IgD-negative memory B cell (primary cell): ENCODE measurements around the gene URAD. TPM values are rescaled to one million over a fixed set of nuclear protein-coding genes. Genes with fewer than 3 reads are reported as not detected.
A peak's percentile ranks its signal among the peaks of the same experiment; 100 is the strongest.

Experiments
- H3K27ac Mint-ChIP-seq, 3 donors: one replicate each; pipeline ENCODE4 v1.8.0; 2020 to 2022; ENCODE audit warnings: mild to moderate bottlenecking in 3 of 3, mixed read lengths in 3 of 3, moderate library complexity in 1 of 3
- H3K27me3 Mint-ChIP-seq: one replicate; pipeline ENCODE4 v1.8.0; 2021; ENCODE audit warnings: mixed read lengths
- H3K36me3 Mint-ChIP-seq: one replicate; pipeline ENCODE4 v1.8.0; 2020; ENCODE audit warnings: mild to moderate bottlenecking, mixed read lengths
- H3K4me1 Mint-ChIP-seq, 3 donors: one replicate each; pipeline ENCODE4 v1.8.0; 2020 to 2022; ENCODE audit warnings: mixed read lengths in 3 of 3, mild to moderate bottlenecking in 1 of 3
- H3K4me3 Mint-ChIP-seq, 4 donors: one replicate each; pipeline ENCODE4 v1.8.0; 2020 to 2022; ENCODE audit warnings: mild to moderate bottlenecking in 4 of 4, mixed read lengths in 4 of 4, moderate library complexity in 3 of 4
- H3K9me3 Mint-ChIP-seq, 3 donors: one replicate each; pipeline ENCODE4 v1.8.0; 2020 to 2021; ENCODE audit warnings: mixed read lengths in 3 of 3, mild to moderate bottlenecking in 1 of 3
- polyA plus RNA-seq: library from polyadenylated mRNA; unstranded; fragments of 300-500 nt; fragmentation: Illumina TruSeq; gene quantifications from one replicate; pipeline ENCODE4 v1.2.3, GENCODE V29; 2021

URAD gene
- polyA plus RNA-seq, 1 donor from 2014 or later, result not detected

GRCh38 chr13:27961227-27962085 lies 27.0 kb downstream of the URAD start:
- H3K9me3 Mint-ChIP-seq, result peaks cover 0 to 1% (median 0%) of the 10 kb centered on the region in 3 donors
- H3K36me3 Mint-ChIP-seq, result no peaks in the 10 kb centered on the region
- H3K27ac Mint-ChIP-seq, result peak overlapping the region in 1 of 3 donors; percentile 76
- peaks cover 73% of the 10 kb centered on the region for H3K27me3 Mint-ChIP-seq
- H3K4me3 Mint-ChIP-seq, result peak overlapping the region; percentile 34 to 76 (median 65)
- peaks cover 7 to 11% (median 9%) of the 10 kb centered on the region in 3 donors for H3K4me1 Mint-ChIP-seq

DNA sequence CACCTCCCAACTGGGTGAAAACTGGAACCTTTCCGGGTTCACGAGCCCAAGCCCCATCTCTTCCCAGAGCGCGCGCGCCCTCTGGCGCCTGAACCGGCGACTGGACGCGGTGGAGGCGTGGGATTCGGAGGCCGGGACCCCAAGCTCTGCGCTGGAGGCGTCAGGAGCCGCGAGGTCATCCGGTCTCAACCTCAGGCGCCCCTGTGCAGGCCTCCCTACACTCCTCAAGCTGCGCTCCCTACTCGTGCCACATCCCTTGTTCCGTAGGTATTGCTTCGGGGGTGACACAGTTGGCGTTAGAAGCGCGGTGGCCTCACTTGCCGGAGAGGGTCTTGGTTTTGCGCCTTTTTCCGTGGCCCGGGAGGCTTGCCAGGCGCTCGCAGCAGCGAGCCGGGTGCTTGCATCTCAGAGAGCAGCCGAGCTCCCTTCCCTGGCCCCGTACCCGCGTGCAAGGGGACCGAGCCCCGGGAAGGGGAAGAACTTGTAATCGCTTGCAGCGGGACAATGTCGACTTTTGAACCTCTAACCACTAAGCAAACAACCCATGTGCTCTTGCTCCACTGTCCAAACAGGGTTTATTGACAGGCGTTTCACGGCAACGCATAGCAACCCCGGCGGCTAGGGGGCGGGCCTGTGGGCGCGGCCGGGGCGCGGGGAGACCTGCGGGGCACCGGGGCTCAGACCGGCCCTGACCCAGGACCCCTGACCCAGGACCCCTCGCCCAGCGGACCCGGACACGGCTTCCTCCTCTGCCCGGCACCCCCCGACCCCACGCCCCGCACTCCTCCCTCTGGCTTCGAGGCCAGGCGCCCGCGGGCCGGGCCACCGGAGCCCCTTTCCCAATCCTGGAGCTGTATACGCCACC lies 27.9 kb downstream of the URAD start:
- Mint-ChIP-seq H3K36me3 (no peaks in the 10 kb centered on the region), H3K27me3 (peaks cover 69% of the 10 kb centered on the region), H3K27ac (peak overlapping the region in 1 of 3 donors; percentile 71)

DNA sequence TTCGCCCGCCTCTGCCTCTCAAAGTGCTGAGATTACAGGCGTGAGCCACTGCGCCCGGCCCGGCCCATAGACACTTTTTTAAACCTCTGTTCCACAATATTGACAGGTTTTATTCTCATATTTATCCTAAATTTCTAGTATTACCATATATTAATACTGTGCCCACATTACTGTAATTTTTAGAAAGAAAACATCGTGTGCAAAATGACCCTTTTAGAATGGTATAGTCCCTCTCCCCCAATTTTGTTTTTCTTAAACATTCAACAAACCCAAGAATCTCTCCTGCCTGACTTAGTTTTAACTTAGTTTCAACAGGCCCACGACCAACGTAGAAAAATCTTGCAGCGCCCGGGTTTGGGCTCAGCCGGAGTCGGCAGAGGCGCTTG lies 28.5 kb downstream of the URAD start:
- peaks cover 69% of the 10 kb centered on the region for H3K27me3 Mint-ChIP-seq
- no peaks in the 10 kb centered on the region for H3K36me3 Mint-ChIP-seq
- no peak overlapping the region for H3K4me3 Mint-ChIP-seq
- H3K9me3 Mint-ChIP-seq, result no peaks in the 10 kb centered on the region
- H3K4me1 Mint-ChIP-seq, result peaks cover 7 to 13% (median 9%) of the 10 kb centered on the region in 3 donors
- H3K27ac Mint-ChIP-seq, result peak overlapping the region in 1 of 3 donors; percentile 54

More for the DNA sequence above, 27.9 kb downstream of the URAD start:
- H3K4me3 Mint-ChIP-seq, result peak overlapping the region; percentile 40 to 82 (median 76)
- H3K4me1 Mint-ChIP-seq, result peaks cover 5 to 11% (median 9%) of the 10 kb centered on the region in 3 donors
- H3K9me3 Mint-ChIP-seq, result no peaks in the 10 kb centered on the region

DNA sequence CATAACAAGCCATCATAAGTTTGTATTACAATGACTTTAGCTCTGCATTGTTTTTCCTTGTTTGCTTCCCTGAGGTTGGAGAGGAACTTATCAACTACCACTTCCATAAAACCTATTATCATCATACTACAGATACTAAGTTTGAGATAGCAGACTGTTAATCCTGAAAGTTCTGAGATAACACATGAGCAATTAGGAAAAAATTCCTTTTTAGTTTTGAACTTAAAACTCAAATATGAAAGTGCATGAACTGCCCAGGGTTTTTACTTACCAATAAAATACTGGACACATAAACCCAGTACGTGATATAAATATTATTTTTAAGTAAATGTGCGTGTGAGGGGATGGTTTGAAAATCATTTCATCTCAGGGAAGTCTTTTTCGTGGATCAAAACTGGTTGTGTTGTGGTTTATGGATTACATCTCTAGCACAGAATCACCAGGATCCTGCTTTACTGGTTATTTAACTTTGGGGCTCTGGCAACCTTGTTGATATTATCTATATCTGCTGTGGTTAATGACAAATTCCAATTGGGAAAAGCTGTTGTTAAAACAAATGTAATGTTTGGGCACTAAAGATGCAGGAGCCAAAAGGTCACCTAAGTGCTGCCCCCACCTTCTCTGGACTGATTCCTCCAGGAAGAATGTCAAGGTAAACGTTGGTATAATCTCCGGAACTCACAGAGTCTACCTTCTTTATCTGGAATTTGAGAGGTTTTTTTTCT lies 31.8 kb downstream of the URAD start:
- Mint-ChIP-seq H3K9me3 (no peaks in the 10 kb centered on the region), H3K4me1 (peaks cover 12 to 14% (median 14%) of the 10 kb centered on the region in 3 donors), H3K4me3 (no peak overlapping the region), H3K36me3 (no peaks in the 10 kb centered on the region), H3K27me3 (peaks cover 66% of the 10 kb centered on the region), H3K27ac (no peak overlapping the region)

GRCh38 chr13:27955014-27955591 lies 33.4 kb downstream of the URAD start:
- Mint-ChIP-seq H3K9me3 (peaks cover 0 to 5% (median 3%) of the 10 kb centered on the region in 3 donors), H3K27me3 (peaks cover 57% of the 10 kb centered on the region), H3K36me3 (no peaks in the 10 kb centered on the region), H3K4me1 (peaks cover 9 to 11% (median 10%) of the 10 kb centered on the region in 3 donors), H3K27ac (peak overlapping the region in 1 of 3 donors; percentile 16), H3K4me3 (peak overlapping the region in 2 of 4 donors; percentile 9 to 43)

- peak overlapping the region in 3 of 4 donors; percentile 69 to 86 (median 77) for H3K4me3 Mint-ChIP-seq
- peaks cover 2% of the 10 kb centered on the region for H3K36me3 Mint-ChIP-seq
- H3K4me1 Mint-ChIP-seq, result peaks cover 6 to 10% (median 9%) of the 10 kb centered on the region in 3 donors
- H3K27ac Mint-ChIP-seq, result no peak overlapping the region
- peaks cover 53% of the 10 kb centered on the region for H3K27me3 Mint-ChIP-seq
- H3K9me3 Mint-ChIP-seq, result peaks cover 0 to 8% (median 7%) of the 10 kb centered on the region in 3 donors
Observed at GRCh38 chr13:27954406-27954851, 34.1 kb downstream of the URAD start.

GRCh38 chr13:27953676-27954405 lies 34.7 kb downstream of the URAD start:
- Mint-ChIP-seq H3K27me3 (peaks cover 50% of the 10 kb centered on the region), H3K27ac (peak overlapping the region; percentile 59 to 95 (median 89)), H3K4me3 (peak overlapping the region; percentile 72 to 91 (median 80)), H3K9me3 (peaks cover 0 to 8% (median 7%) of the 10 kb centered on the region in 3 donors), H3K4me1 (peaks cover 6 to 10% (median 9%) of the 10 kb centered on the region in 3 donors), H3K36me3 (peaks cover 2% of the 10 kb centered on the region)

GRCh38 chr13:27952876-27953675 lies 35.4 kb downstream of the URAD start:
- Mint-ChIP-seq H3K27ac (peak overlapping the region; percentile 59 to 95 (median 89)), H3K4me1 (peaks cover 6 to 10% (median 9%) of the 10 kb centered on the region in 3 donors), H3K36me3 (peaks cover 2% of the 10 kb centered on the region), H3K27me3 (peaks cover 42% of the 10 kb centered on the region), H3K9me3 (peaks cover 0 to 8% (median 8%) of the 10 kb centered on the region in 3 donors), H3K4me3 (peak overlapping the region; percentile 43 to 91 (median 66))

- Mint-ChIP-seq H3K27me3 (peaks cover 10% of the 10 kb centered on the region), H3K4me3 (no peak overlapping the region), H3K4me1 (peaks cover 0 to 1% (median 0%) of the 10 kb centered on the region in 3 donors), H3K9me3 (peaks cover 2 to 18% (median 9%) of the 10 kb centered on the region in 3 donors), H3K27ac (no peak overlapping the region), H3K36me3 (peaks cover 1% of the 10 kb centered on the region)
Observed at GRCh38 chr13:27942972-27943371, 45.5 kb downstream of the URAD start.

DNA sequence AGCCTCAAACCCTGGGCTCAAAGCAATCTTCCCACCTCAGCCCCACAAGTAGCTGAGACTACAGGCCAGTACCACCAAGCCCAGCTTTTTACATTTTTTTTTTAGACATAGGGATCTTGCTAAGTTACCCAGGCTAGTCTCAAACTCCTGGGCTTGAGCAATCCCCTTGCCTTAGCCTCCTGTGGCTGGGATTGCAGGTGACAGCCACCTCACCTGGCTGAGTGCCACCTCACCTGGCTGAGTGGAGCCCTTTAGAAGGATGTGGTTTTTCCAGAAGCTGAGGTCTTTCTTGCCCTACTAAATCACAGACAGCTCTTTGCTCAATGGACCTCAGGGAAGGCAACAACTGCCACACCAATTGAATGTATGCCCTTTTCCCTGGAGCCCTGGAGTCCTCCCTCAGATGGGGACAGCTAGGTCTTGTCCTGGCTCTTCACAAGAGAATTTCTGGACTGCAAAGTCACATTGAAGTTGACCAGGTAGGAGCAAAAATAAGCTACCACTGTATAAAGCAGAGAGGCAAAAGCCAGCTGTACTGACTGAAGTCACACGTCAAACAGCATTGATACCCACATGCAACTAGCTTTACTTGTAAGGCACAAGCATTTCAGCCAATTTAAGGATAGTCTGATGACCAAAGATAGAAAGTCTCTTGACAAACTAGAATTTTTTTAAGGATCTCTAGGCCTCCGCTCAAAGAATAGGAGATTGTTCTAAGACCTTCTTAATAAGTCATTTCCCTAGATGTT lies 54.7 kb downstream of the URAD start:
- Mint-ChIP-seq H3K27me3 (peaks cover 40% of the 10 kb centered on the region), H3K4me1 (peaks cover 0 to 1% (median 0%) of the 10 kb centered on the region in 3 donors), H3K9me3 (peaks cover 0 to 6% (median 2%) of the 10 kb centered on the region in 3 donors), H3K27ac (peak overlapping the region in 1 of 3 donors; percentile 66), H3K4me3 (no peak overlapping the region), H3K36me3 (no peaks in the 10 kb centered on the region)

- H3K27ac Mint-ChIP-seq, result peak overlapping the region in 1 of 3 donors; percentile 66
- peaks cover 0 to 1% (median 0%) of the 10 kb centered on the region in 3 donors for H3K4me1 Mint-ChIP-seq
- no peak overlapping the region for H3K4me3 Mint-ChIP-seq
- peaks cover 0 to 6% (median 2%) of the 10 kb centered on the region in 3 donors for H3K9me3 Mint-ChIP-seq
- H3K27me3 Mint-ChIP-seq, result peaks cover 44% of the 10 kb centered on the region
- H3K36me3 Mint-ChIP-seq, result no peaks in the 10 kb centered on the region
Observed at GRCh38 chr13:27933118-27933517, 55.4 kb downstream of the URAD start.

GRCh38 chr13:27929868-27930267 lies 58.6 kb downstream of the URAD start:
- Mint-ChIP-seq H3K4me1 (peaks cover 3 to 8% (median 5%) of the 10 kb centered on the region in 3 donors), H3K36me3 (no peaks in the 10 kb centered on the region), H3K4me3 (peak overlapping the region in 1 of 4 donors; percentile 33), H3K27ac (peak overlapping the region; percentile 0 to 68 (median 0)), H3K27me3 (peaks cover 70% of the 10 kb centered on the region), H3K9me3 (peaks cover 0 to 8% (median 7%) of the 10 kb centered on the region in 3 donors)
